Uterus (tissue), 4 donors: ENCODE results near the gene SRPK2. TPM values are rescaled to one million over a fixed set of nuclear protein-coding genes. Genes with fewer than 3 reads are reported as not detected.

Source experiments
- DNase-seq, 2 donors: peaks; one replicate each; pipeline ENCODE4 v3.0.0-alpha.2; 2019 to 2020
- H3K27ac ChIP-seq, 2 donors: fragments of 200-600 bp; sonication (generic); 1 replicate in 1 of 2; 2 replicates in 1 of 2; pipeline ENCODE4 v1.5.1; 2016 to 2018
- H3K27me3 ChIP-seq, 2 donors: fragments of 200-600 bp; sonication (generic); one replicate each; pipeline ENCODE4 v1.5.1; 2018 to 2019; ENCODE audit warnings: control low read depth in 1 of 2
- H3K36me3 ChIP-seq, 2 donors: fragments of 200-600 bp; sonication (generic); one replicate each; pipeline ENCODE4 v1.5.1; 2019; ENCODE audit warnings: control low read depth in 1 of 2
- H3K4me1 ChIP-seq, 2 donors: fragments of 200-600 bp; sonication (generic); one replicate each; pipeline ENCODE4 v1.5.1; 2018 to 2019; ENCODE audit warnings: control low read depth in 1 of 2
- H3K4me3 ChIP-seq, 2 donors: fragments of 200-600 bp; sonication (generic); 1 replicate in 1 of 2; 2 replicates in 1 of 2; pipeline ENCODE4 v1.5.1; 2018 to 2019; ENCODE audit warnings: mild to moderate bottlenecking in 1 of 2
- H3K9me3 ChIP-seq, 2 donors: fragments of 200-600 bp; sonication (generic); one replicate each; pipeline ENCODE4 v1.5.1; 2019; ENCODE audit warnings: control low read depth in 1 of 2
- POLR2A ChIP-seq, 2 donors: fragments of 450-650 bp; IDR thresholded peaks; one replicate each; pipeline ENCODE4 v1.6.1; 2016; ENCODE audit warnings: antibody characterized with exemption in 2 of 2, mild to moderate bottlenecking in 1 of 2, moderate library complexity in 1 of 2
- intact Hi-C: fragments of 100-400 bp; cut with DNase I; formaldehyde crosslinking; loops from one replicate; pipeline ENCODE4 v1.15.1; 2023; ENCODE audit warnings: low total_unique reads
- small RNA-seq: library from RNA; depleted of rRNA; stranded (forward); fragments of <200 nt; gene quantifications from one replicate; pipeline ENCODE3, GENCODE V24; 2016
- total RNA-seq, 4 donors: library from RNA; depleted of rRNA in 3 of 4; stranded (reverse); fragments of >200 nt in 3 of 4; gene quantifications; one replicate each; pipeline versions ENCODE4 v1.1.0 to v1.2.4, GENCODE V29; 2014 to 2023
- TF ChIP-seq, protein P1 (sequence below), 4 experiments: fragments of 200-600 bp in 2 of 4; fragments of 450-650 bp in 2 of 4; sonication (generic) in 2 of 4; IDR thresholded peaks; one replicate each; pipeline ENCODE4 v1.5.1; 2016 to 2019; ENCODE audit warnings: antibody characterized with exemption in 4 of 4, mild to moderate bottlenecking in 2 of 4, moderate library complexity in 1 of 4
- donor health status: DM: yes; HTN: yes; CAD: no.

Gene SRPK2
- total RNA-seq, 4 donors from 2014 or later: 40.0 to 129 (median 76.6) TPM

DNA sequence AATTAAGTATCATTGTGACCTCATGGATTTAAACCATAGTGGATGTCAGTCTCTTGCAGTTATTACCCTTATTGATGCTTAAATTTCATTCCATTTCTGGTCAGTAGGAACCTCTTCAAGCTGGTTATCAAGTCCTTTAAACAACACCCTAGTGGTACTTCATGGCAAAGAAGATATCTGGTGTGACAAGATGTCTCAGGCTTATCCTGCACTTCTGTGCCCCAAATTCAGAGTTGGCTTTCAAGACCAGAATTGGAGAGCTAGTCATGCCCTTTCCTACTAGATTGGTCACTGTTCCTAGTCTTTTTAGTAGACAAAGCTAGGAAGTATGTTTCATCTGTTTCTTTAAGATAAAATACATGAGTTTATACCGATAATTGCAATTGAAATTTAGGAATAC is 319.8 kb downstream of the SRPK2 start:
- no peaks in the 10 kb centered on the region for H3K9me3 ChIP-seq
- TF ChIP-seq, protein P1, sequence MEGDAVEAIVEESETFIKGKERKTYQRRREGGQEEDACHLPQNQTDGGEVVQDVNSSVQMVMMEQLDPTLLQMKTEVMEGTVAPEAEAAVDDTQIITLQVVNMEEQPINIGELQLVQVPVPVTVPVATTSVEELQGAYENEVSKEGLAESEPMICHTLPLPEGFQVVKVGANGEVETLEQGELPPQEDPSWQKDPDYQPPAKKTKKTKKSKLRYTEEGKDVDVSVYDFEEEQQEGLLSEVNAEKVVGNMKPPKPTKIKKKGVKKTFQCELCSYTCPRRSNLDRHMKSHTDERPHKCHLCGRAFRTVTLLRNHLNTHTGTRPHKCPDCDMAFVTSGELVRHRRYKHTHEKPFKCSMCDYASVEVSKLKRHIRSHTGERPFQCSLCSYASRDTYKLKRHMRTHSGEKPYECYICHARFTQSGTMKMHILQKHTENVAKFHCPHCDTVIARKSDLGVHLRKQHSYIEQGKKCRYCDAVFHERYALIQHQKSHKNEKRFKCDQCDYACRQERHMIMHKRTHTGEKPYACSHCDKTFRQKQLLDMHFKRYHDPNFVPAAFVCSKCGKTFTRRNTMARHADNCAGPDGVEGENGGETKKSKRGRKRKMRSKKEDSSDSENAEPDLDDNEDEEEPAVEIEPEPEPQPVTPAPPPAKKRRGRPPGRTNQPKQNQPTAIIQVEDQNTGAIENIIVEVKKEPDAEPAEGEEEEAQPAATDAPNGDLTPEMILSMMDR (IDR thresholded peaks at IDR 0.05): no peak
- no peak for TF ChIP-seq POLR2A (IDR thresholded peaks at IDR 0.05)
- no peaks in the 10 kb centered on the region for H3K36me3 ChIP-seq
- no peaks in the 10 kb centered on the region for H3K27me3 ChIP-seq
- intact Hi-C loops: no loop called here
- H3K4me3 ChIP-seq: no peak overlapping the region
- H3K27ac ChIP-seq: no peak overlapping the region
- H3K4me1 ChIP-seq: no peaks in the 10 kb centered on the region
- DNase-seq: no peak

DNA sequence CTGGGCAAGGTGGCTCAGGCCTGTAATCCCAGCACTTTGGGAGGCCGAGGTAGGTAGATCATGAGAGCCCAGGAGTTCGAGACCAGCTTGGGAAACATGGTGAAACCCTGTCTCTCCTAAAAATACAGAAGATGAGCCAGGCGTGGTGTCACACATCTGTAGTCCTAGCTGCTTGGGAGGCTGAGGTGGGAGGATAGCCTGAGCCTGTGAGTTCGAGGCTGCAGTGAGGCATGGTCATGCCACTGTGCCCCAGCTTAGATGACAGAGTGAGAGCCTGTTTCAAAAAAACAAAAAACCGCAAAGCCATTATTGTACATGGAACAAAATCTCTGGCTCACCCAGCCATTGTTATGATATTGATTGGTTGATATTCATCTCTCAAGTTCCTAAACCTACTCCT is 321.0 kb downstream of the SRPK2 start:
- no peak overlapping the region for H3K4me3 ChIP-seq
- H3K4me1 ChIP-seq: no peaks in the 10 kb centered on the region
- no peak for DNase-seq
- no peaks in the 10 kb centered on the region for H3K27me3 ChIP-seq
- TF ChIP-seq, protein P1 (IDR thresholded peaks at IDR 0.05): no peak
- TF ChIP-seq POLR2A (IDR thresholded peaks at IDR 0.05): no peak
- no peaks in the 10 kb centered on the region for H3K36me3 ChIP-seq
- no peak overlapping the region for H3K27ac ChIP-seq
- no peaks in the 10 kb centered on the region for H3K9me3 ChIP-seq
- intact Hi-C loops: no loop called here

Small RNAs within 50 kb of the gene (small RNA-seq; reads per million reads assigned to genes)
- not detected for gene AC005070.2
- not detected for gene RNU6-1322P

Other genes starting within 250 kb of the SRPK2 start
- 10 to 100 TPM; 11.0 to 40.9 (median 22.0) TPM for gene PUS7, start 133.3 kb upstream of the SRPK2 start, total RNA-seq
- gene RINT1, start 143.3 kb upstream of the SRPK2 start, total RNA-seq: 10 to 100 TPM; 17.1 to 28.9 (median 18.7) TPM
- gene EFCAB10, start 192.6 kb upstream of the SRPK2 start, total RNA-seq: 1 to 10 TPM in 1 of 4 donors, not detected in 3; 2.6 TPM